GM23338 (cell line): ENCODE results near the gene PTPRQ. TPM values are rescaled to one million over a fixed set of nuclear protein-coding genes. Genes with fewer than 3 reads are reported as not detected.

Source experiments
- ATAC-seq: fragments of 200-7000 bp; cut with Tn5 transposase; 3 replicates; pipeline ENCODE4 v1.9.1; 2020
- DNase-seq: peaks from one replicate; pipeline ENCODE4 v3.0.0-alpha.2; 2015; ENCODE audit warnings: low spot score
- H2AFZ ChIP-seq: fragments of 200-600 bp; sonication (generic); 2 replicates; pipeline ENCODE4 v1.8.0; 2016; ENCODE audit warnings: antibody characterized with exemption, mild to moderate bottlenecking, moderate library complexity
- H3F3A ChIP-seq: fragments of 200-600 bp; sonication (generic); replicated peaks from 2 replicates; pipeline ENCODE4 v1.8.0; 2017; ENCODE audit warnings: antibody characterized with exemption, mixed run types, low read depth
- H3K27ac ChIP-seq: fragments of 200-600 bp; sonication (generic); 2 replicates; pipeline ENCODE4 v1.6.1; 2016; ENCODE audit warnings: low read depth
- H3K27me3 ChIP-seq: fragments of 200-600 bp; sonication (generic); 2 replicates; pipeline ENCODE4 v1.8.0; 2016; ENCODE audit warnings: mild to moderate bottlenecking, mixed run types, moderate library complexity; ENCODE audit not compliant: insufficient read depth
- H3K36me3 ChIP-seq: fragments of 200-600 bp; sonication (generic); 2 replicates; pipeline ENCODE4 v1.8.0; 2016; ENCODE audit warnings: mild to moderate bottlenecking; ENCODE audit not compliant: insufficient read depth
- H3K4me1 ChIP-seq: fragments of 200-600 bp; sonication (generic); 2 replicates; pipeline ENCODE4 v1.8.0; 2016; ENCODE audit warnings: mild to moderate bottlenecking, moderate library complexity; ENCODE audit not compliant: insufficient read depth
- H3K4me2 ChIP-seq: fragments of 200-600 bp; sonication (generic); 2 replicates; pipeline ENCODE4 v1.7.1; 2017; ENCODE audit warnings: mixed run types
- H3K4me3 ChIP-seq: fragments of 200-600 bp; sonication (generic); 2 replicates; pipeline ENCODE4 v1.6.1; 2016; ENCODE audit warnings: mixed run types
- H3K79me2 ChIP-seq: fragments of 200-600 bp; sonication (generic); replicated peaks from 2 replicates; pipeline ENCODE4 v1.8.0; 2017; ENCODE audit warnings: mild to moderate bottlenecking; ENCODE audit not compliant: insufficient read depth
- H3K9me2 ChIP-seq: fragments of 200-600 bp; sonication (generic); 2 replicates; pipeline ENCODE4 v1.8.0; 2017; ENCODE audit not compliant: insufficient read depth
- H4K20me1 ChIP-seq: fragments of 200-600 bp; sonication (generic); replicated peaks from 2 replicates; pipeline ENCODE4 v1.8.0; 2017; ENCODE audit warnings: mild to moderate bottlenecking; ENCODE audit not compliant: insufficient read depth
- H3K27ac Mint-ChIP-seq: 2 replicates; pipeline ENCODE4 v1.8.0; 2020; ENCODE audit warnings: inconsistent platforms, mild to moderate bottlenecking, moderate library complexity, mixed read lengths
- H3K27me3 Mint-ChIP-seq: 3 replicates; pipeline ENCODE4 v1.8.0; 2022; ENCODE audit warnings: low read depth, mild to moderate bottlenecking, moderate library complexity, mixed read lengths, inconsistent platforms; ENCODE audit not compliant: insufficient read depth, poor library complexity
- H3K36me3 Mint-ChIP-seq: 3 replicates; pipeline ENCODE4 v1.8.0; 2021; ENCODE audit warnings: low read depth, mild to moderate bottlenecking, inconsistent platforms, moderate library complexity, mixed read lengths
- H3K4me1 Mint-ChIP-seq: 3 replicates; pipeline ENCODE4 v1.8.0; 2020; ENCODE audit warnings: mild to moderate bottlenecking, inconsistent platforms, mixed read lengths
- H3K4me3 Mint-ChIP-seq: 3 replicates; pipeline ENCODE4 v1.8.0; 2021; ENCODE audit warnings: moderate library complexity, mild to moderate bottlenecking, inconsistent platforms, mixed read lengths
- H3K9me3 Mint-ChIP-seq: 3 replicates; pipeline ENCODE4 v1.8.0; 2020; ENCODE audit warnings: moderate library complexity, mild to moderate bottlenecking, inconsistent platforms, mixed read lengths
- CREB1 ChIP-seq: fragments of 250-450 bp; sonication (Bioruptor Pico); IDR thresholded peaks from 2 replicates; pipeline ENCODE4 v1.5.0; 2020; ENCODE audit warnings: low read depth, mild to moderate bottlenecking, moderate library complexity
- CTCF ChIP-seq, 2 experiments: fragments of 200-600 bp in 1 of 2; sonication (generic) in 1 of 2; conservative IDR thresholded peaks; 2 replicates each; pipeline versions ENCODE4 v1.5.1 to v1.6.1; 2016 to 2017; ENCODE audit warnings: antibody characterized with exemption in 2 of 2, low read depth in 2 of 2, mild to moderate bottlenecking in 2 of 2, moderate library complexity in 1 of 2
- ETS1 ChIP-seq: IDR thresholded peaks from 2 replicates; pipeline ENCODE4 v1.6.1; 2016; ENCODE audit warnings: antibody characterized with exemption
- EZH2 ChIP-seq: fragments of 200-600 bp; sonication (generic); IDR thresholded peaks from one replicate; pipeline ENCODE4 v1.8.0; 2017; ENCODE audit warnings: antibody characterized with exemption, mild to moderate bottlenecking, low read depth; ENCODE audit not compliant: unreplicated experiment
- EZH2phosphoT487 ChIP-seq: fragments of 200-600 bp; sonication (generic); IDR thresholded peaks from one replicate; pipeline ENCODE4 v1.8.1; 2018; ENCODE audit warnings: antibody characterized with exemption; ENCODE audit not compliant: unreplicated experiment
- JUNB ChIP-seq: IDR thresholded peaks from one replicate; pipeline ENCODE4 v1.6.1; 2016; ENCODE audit warnings: antibody characterized with exemption; ENCODE audit not compliant: unreplicated experiment
- NANOG ChIP-seq: IDR thresholded peaks from 2 replicates; pipeline ENCODE4 v1.6.1; 2016; ENCODE audit warnings: antibody characterized with exemption, borderline replicate concordance
- POLR2AphosphoS5 ChIP-seq: IDR thresholded peaks from 2 replicates; pipeline ENCODE4 v1.6.1; 2016; ENCODE audit warnings: antibody characterized with exemption, low read depth
- STAT1 ChIP-seq: IDR thresholded peaks from one replicate; pipeline ENCODE4 v1.6.1; 2016; ENCODE audit warnings: antibody characterized with exemption; ENCODE audit not compliant: unreplicated experiment
- ZNF114 ChIP-seq: fragments of 250-450 bp; sonication (Bioruptor Pico); IDR thresholded peaks from 2 replicates; pipeline ENCODE4 v1.5.0; 2020; ENCODE audit warnings: mild to moderate bottlenecking, moderate library complexity
- ZNF331 ChIP-seq: fragments of 250-450 bp; sonication (Bioruptor Pico); IDR thresholded peaks from 2 replicates; pipeline ENCODE4 v1.5.0; 2020; ENCODE audit warnings: low read depth, mild to moderate bottlenecking, moderate library complexity
- polyA plus RNA-seq: library from polyadenylated mRNA; unstranded; fragments of >200 nt; fragmentation: Nextera tagmentation; extraction: Ambion mirVana; gene quantifications from 2 replicates; pipeline ENCODE4 v1.2.1, GENCODE V29; 2016
- total RNA-seq: library from RNA; depleted of rRNA; stranded (reverse); fragments of >200 nt; shearing (Covaris generic); gene quantifications from 2 replicates; pipeline ENCODE4 v1.2.3, GENCODE V29; 2014
- TF ChIP-seq, protein P1 (sequence below): IDR thresholded peaks from one replicate; pipeline ENCODE4 v1.6.1; 2018; ENCODE audit warnings: antibody characterized with exemption; ENCODE audit not compliant: unreplicated experiment

PTPRQ gene
- total and polyA plus RNA-seq, 2 experiments from 2014 or later: not detected

- ATAC-seq (no peak), DNase-seq (no peak)
- no peak overlapping the region for H3K27ac ChIP-seq
- H3K27ac Mint-ChIP-seq: no peak overlapping the region
- no peak overlapping the region for H3K4me3 Mint-ChIP-seq
- H4K20me1 ChIP-seq: no peaks in the 10 kb centered on the region
- no peak overlapping the region for H3K4me3 ChIP-seq
- H3K27me3 ChIP-seq: peaks cover 46% of the 10 kb centered on the region
- no peak overlapping the region for H2AFZ ChIP-seq
- H3F3A ChIP-seq: no peaks in the 10 kb centered on the region
- H3K36me3 Mint-ChIP-seq: no peaks in the 10 kb centered on the region
- H3K4me1 ChIP-seq: peaks cover 12% of the 10 kb centered on the region; the same call in 1 of the 2 replicates
- no peak for TF ChIP-seq ZNF331
- H3K9me3 Mint-ChIP-seq: no peaks in the 10 kb centered on the region
- no peak overlapping the region for H3K4me2 ChIP-seq
- no peaks in the 10 kb centered on the region for H3K79me2 ChIP-seq
- peaks cover 18% of the 10 kb centered on the region for H3K27me3 Mint-ChIP-seq
- H3K36me3 ChIP-seq: no peaks in the 10 kb centered on the region
- H3K4me1 Mint-ChIP-seq: peaks cover 21% of the 10 kb centered on the region
- no peaks in the 10 kb centered on the region for H3K9me2 ChIP-seq
Measured at GRCh38 chr12:80701388-80701787, 257.4 kb downstream of the PTPRQ start.

GRCh38 chr12:80702889-80703805 is 259.1 kb downstream of the PTPRQ start:
- peaks cover 21% of the 10 kb centered on the region for H3K4me1 ChIP-seq
- no peak overlapping the region for H3K27ac ChIP-seq
- H3K36me3 Mint-ChIP-seq: no peaks in the 10 kb centered on the region
- H3K9me3 Mint-ChIP-seq: no peaks in the 10 kb centered on the region
- H2AFZ ChIP-seq: no peak overlapping the region
- no peaks in the 10 kb centered on the region for H3K79me2 ChIP-seq
- peak overlapping the region; percentile 34; the same call in 1 of the 2 replicates for H3K4me2 ChIP-seq
- H3K27me3 Mint-ChIP-seq: peaks cover 36% of the 10 kb centered on the region
- H3K27me3 ChIP-seq: peaks cover 64% of the 10 kb centered on the region
- no peak overlapping the region for H3K4me3 ChIP-seq
- H3K4me1 Mint-ChIP-seq: peaks cover 31% of the 10 kb centered on the region
- ATAC-seq (peak; percentile 73), DNase-seq (peak; percentile 18)
- H4K20me1 ChIP-seq: 0 out of 2 replicates have a peak, but pooled peaks cover 4% of the 10 kb centered on the region
- no peak overlapping the region for H3K27ac Mint-ChIP-seq
- no peaks in the 10 kb centered on the region for H3F3A ChIP-seq
- 0 out of 3 replicates have a peak overlapping the region, but pooled peaks have one; percentile 9 for H3K4me3 Mint-ChIP-seq
- H3K36me3 ChIP-seq: no peaks in the 10 kb centered on the region
- no peaks in the 10 kb centered on the region for H3K9me2 ChIP-seq
- TF ChIP-seq EZH2 (no peak), CREB1 (no peak), ETS1 (no peak), ZNF114 (CRISPR knock-in tag) (no peak), POLR2AphosphoS5 (no peak), ZNF331 (no peak), JUNB (no peak), NANOG (no peak), STAT1 (no peak), EZH2phosphoT487 (no peak), CTCF (conservative IDR thresholded peaks at IDR 0.05; ENCODE audit: low read depth in 2 of 2) (no peak)
- TF ChIP-seq, protein P1, sequence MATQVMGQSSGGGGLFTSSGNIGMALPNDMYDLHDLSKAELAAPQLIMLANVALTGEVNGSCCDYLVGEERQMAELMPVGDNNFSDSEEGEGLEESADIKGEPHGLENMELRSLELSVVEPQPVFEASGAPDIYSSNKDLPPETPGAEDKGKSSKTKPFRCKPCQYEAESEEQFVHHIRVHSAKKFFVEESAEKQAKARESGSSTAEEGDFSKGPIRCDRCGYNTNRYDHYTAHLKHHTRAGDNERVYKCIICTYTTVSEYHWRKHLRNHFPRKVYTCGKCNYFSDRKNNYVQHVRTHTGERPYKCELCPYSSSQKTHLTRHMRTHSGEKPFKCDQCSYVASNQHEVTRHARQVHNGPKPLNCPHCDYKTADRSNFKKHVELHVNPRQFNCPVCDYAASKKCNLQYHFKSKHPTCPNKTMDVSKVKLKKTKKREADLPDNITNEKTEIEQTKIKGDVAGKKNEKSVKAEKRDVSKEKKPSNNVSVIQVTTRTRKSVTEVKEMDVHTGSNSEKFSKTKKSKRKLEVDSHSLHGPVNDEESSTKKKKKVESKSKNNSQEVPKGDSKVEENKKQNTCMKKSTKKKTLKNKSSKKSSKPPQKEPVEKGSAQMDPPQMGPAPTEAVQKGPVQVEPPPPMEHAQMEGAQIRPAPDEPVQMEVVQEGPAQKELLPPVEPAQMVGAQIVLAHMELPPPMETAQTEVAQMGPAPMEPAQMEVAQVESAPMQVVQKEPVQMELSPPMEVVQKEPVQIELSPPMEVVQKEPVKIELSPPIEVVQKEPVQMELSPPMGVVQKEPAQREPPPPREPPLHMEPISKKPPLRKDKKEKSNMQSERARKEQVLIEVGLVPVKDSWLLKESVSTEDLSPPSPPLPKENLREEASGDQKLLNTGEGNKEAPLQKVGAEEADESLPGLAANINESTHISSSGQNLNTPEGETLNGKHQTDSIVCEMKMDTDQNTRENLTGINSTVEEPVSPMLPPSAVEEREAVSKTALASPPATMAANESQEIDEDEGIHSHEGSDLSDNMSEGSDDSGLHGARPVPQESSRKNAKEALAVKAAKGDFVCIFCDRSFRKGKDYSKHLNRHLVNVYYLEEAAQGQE: no peak
